Skin of body (tissue), 2 donors: ENCODE results near the gene TCF7. TPM values are rescaled to one million over a fixed set of nuclear protein-coding genes. Genes with fewer than 3 reads are reported as not detected.
"Not testable (repeated sequence)": the region's sequence is repeated elsewhere in the genome, so short reads cannot be mapped to it uniquely, and the experiment has no call there.

ENCODE experiments used
- DNase-seq: peaks from one replicate; lab custom pipeline; 2025; lab: John Stamatoyannopoulos, UW
- total RNA-seq: library from RNA; depleted of rRNA; stranded (reverse); fragments of >200 nt; gene quantifications from one replicate; pipeline ENCODE4 v1.2.3, GENCODE V29; 2014

Gene TCF7
- total RNA-seq, 1 donor from 2014 or later: 3.5 TPM

- no peak for DNase-seq
These were observed 29.8 kb downstream of the TCF7 start for GRCh38 chr5:134143944-134144941.

GRCh38 chr5:134145041-134145757 is 30.7 kb downstream of the TCF7 start:
- no peak for DNase-seq

- no peak for DNase-seq
These were observed 31.5 kb downstream of the TCF7 start for GRCh38 chr5:134145779-134146581.

DNA sequence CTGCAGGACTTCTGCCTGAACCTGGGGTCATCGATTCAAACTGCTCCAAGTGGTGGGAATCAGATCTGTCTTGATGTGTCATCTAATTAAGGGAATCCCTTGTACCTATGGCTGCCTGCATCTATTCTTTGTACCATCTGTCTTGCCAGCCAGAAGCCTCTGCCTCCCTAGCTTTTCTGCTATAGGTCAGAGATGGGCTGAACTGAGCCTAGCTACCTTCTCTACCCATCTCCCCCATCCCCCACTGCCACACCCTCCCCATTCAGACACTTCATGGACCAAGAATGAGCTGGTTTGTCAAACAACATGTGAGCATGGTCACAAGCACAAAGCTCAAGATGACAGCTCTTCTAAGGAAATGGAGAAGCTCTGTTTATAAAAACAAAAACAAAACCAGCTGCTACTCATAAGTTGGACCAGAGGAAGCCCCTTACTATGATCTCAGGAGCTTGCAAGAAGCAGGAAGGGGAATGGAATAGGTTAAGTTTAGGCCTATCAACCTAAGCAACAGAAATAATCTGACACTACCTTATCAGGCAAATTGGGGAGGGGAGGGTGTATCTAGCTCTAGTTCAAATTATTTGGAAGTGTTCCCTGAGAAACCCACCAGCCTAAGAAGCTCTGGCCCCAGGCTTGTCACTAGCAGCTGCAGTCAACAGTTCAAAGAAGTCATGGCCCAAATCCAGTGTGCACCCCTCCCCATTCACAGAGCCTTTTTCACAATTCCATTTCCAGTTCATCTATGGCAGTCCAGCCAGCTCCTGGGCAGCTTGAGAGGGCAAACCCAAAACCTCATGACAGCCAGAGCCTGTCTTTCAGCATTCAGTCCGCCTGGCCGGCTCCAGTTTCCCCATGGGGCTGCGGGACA is 32.4 kb downstream of the TCF7 start:
- DNase-seq: no peak

- no peak for DNase-seq
These were observed 33.8 kb downstream of the TCF7 start for GRCh38 chr5:134148316-134148715.

DNA sequence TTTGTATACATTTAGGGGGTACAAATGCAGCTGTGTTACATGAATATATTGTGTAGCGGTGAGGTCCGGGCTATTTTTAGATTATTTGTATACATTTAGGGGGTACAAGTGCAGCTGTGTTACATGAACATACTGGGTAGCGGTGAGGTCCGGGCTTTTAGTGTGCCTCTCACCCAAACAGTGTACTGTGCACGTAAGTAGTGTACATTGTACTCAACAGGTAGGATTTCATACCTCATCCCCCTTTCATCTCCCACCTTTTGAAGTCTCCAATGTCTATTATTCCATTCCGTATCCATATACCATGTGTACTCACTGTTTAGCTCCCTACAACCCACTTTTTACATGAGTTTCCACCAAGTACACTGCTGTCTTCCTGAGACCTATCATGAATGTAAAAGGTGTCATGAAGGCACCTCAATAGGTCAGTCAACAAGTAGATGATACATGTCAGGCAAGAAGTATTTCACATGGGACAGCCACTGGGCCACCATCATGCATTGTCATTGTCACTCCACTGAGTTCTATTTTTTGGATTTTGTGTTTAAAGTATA is 34.6 kb downstream of the TCF7 start:
- DNase-seq: no peak

DNA sequence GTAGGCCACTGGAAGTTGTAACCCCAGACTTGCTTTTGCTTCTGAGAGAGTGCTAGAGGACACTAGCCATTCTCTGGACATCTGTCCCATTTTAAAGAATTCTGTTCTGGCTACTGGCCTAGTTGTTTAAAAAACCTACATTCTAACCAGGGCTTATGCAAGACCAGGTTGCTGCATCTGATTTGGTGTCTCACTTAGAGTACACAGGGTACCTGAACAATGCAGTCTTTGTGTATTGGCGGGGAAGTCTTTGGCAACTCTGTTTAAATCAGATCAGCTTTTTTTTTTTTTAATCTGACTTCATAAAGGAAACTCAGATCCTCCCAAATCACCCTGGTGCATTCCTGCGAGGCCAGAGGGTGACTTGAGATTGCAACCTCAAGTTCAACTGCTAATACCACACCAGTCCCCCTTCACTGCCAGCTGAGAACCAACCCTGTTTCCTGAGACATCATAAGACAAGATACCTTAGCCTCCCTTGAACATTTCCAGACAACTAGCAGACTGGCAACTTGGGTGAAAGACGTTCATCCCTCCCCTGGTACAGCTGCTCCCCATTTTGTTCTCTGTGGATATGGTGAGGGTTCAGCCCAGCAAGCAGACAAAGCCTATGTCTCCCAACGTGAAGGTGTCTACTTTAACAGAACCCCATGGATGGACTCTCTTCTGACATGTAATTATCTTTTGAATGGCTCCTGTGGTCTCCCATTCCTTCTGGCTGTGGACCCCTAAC is 35.3 kb downstream of the TCF7 start:
- no peak for DNase-seq

- DNase-seq: no peak
These were observed 37.2 kb downstream of the TCF7 start for GRCh38 chr5:134151723-134152122.

GRCh38 chr5:134152173-134152832 is 37.8 kb downstream of the TCF7 start:
- not testable (repeated sequence) for DNase-seq

- DNase-seq: no peak
These were observed 38.8 kb downstream of the TCF7 start for GRCh38 chr5:134153241-134153640.

DNA sequence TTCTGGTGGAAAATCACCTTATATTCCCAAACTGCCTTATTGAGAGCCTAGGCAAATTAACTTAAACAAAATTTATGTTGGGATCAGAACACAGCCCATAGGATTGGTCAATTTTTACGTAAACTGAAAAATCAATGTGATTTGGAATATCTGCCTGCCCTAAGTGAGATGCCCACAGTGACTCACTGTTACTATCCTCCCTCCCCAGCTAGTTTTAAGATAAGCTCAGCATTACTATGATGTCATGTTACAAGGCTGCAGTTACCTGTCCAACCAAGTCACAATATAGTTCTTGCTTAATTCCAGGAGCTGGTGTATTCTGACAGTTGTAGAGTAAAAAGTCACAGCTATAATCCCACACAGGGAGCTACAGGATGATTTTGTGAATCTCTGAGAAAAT is 39.2 kb downstream of the TCF7 start:
- no peak for DNase-seq

DNA sequence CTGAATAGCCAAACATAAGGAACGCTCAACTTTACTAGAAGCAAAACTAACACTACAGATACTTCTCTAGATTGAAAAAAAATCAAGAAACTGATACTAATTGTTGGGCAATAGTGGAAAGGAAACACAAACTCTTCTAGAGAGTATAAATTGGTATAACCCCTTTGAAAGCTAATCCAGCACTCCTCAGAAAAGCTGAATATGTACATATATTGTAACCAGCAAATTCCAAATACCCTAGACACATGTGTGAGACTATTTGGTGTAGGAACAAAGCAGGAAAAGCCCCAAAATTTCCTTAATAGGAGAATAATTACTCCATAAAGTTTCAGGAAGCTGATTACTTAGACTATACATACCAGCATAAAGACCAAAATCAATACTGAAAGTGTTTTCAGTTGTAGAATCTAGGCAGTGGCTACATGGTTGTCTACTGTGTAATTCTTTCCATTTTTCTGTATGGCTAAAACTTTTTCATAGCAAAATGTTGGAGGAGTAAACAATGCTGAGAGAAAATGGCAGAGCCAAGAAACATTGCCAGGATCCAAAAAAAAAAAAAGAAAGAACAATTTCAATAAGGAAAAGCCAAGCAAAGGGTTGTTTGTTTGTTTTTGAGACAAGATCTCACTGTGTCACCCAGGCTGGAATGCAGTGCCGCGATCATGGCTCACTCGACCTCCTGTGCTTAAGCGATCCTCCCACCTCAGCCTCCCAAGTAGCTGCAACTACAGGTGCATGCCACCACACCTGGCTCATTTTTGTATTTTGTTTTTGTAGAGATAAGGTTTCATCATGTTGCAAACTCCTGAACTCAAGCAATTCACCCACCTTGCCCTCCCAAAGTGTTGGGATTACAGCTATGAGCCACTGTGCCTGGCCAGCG is 47.3 kb downstream of the TCF7 start:
- DNase-seq: no peak

DNA sequence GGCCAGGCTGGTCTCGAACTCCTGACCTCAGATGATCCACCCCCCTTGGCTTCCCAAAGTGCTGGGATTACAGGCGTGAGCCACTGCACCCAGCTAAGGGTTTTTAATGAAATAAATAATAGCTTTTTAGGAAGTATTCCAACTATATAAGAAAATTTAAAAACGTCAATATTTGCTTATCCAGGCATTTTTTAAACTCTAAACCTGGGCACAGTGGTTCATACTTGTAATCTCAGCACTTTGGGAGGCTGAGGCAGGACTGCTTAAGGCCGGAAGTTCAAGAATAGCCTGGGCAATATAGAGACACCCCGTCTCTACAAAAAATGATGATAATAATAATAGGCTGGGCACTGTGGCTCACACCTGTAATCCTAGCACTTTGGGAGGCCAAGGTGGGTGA is 48.1 kb downstream of the TCF7 start:
- no peak for DNase-seq

GRCh38 chr5:134171972-134172371 is 57.5 kb downstream of the TCF7 start:
- DNase-seq: no peak

DNA sequence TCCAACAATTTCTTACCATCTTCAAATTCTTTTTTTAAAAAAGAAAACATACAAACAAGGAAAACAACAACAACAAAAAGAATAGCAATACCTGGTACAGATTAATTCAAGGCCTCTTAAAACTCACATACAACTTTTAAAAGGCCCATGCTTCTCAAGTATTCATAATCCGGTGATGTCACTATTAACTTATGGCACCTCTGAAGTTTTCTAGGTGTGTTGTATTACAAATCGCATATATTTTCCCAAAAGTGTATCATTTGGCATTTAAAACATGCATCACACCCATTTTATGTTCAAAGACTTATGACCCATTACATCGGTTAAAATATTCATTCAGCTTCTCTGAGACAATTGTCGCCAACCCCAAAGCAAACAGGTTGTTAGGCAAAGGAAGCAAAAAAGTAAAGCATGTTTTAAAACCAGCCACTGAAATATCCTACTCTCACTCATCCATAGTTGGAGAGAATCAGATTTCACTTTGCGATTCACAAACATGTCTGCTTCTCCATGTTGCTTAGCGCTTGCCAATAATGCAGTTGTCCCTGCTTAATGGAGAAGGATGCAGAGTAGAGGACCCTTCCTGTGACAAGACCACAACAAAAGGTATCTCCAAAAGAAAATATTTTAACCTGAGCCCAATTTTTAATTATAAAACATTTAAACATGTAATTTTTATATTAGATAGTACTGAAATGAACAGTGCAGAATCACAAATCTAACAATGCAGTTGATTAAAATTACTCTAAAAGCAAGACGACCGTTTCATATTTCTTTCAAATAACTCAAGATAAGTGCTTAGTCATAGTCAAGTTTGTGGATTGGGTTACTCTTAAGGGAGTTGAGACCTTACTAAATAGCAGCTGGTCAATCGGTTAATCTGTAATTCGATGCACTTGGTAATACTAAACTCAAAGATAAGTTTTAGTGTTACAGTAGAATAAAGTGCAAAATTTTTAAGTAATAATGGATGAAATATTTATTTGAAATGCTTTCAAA is 60.7 kb downstream of the TCF7 start:
- peak; percentile 60 for DNase-seq

GRCh38 chr5:134175921-134176510 is 61.5 kb downstream of the TCF7 start:
- no peak for DNase-seq
